D721Med (cell line): ENCODE results near the gene CARD9.

ENCODE experiments used
- DNase-seq: peaks from one replicate; pipeline ENCODE4 v3.0.0; 2011; ENCODE audit warnings: low spot score; ENCODE audit not compliant: insufficient read length
- FAIRE-seq: peaks from 2 replicates; lab custom pipeline; 2011; peaks lifted over from hg19 to GRCh38; lab: Jason Lieb, UNC
- TF ChIP-seq, protein P1 (sequence below): IDR thresholded peaks from 2 replicates; pipeline ENCODE4 v1.5.1; 2012; ENCODE audit warnings: mild to moderate bottlenecking, control low read depth; ENCODE audit not compliant: insufficient read depth; ENCODE audit errors: missing control alignments

The CARD9 gene

GRCh38 chr9:136363106-136363948 lies 10.1 kb downstream of the CARD9 start, which contains the start of gene DNLZ:
Gene DNLZ (minus strand): TSS chr9:136363744. CDS start chr9:136363714, 30 bp downstream.
- DNase-seq (peak; percentile 97), FAIRE-seq (no peak)

DNA sequence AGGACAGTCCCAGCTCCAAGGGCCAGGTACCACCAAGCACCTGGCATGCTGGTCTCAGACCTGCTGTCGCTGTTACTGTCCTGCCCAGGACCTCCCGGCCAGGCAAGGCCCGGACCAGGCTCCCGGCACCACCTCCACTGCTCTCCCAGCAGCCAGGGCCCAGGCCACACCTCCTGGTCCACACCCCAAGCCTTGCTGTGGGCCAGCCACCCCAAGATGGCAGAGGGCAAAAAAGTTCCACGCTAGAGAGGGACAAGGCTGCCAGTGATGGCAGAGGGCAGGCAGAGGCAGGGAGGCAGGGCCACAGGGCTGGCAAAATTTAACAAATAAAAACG lies 11.1 kb downstream of the CARD9 start:
- DNase-seq (no peak), FAIRE-seq (no peak)
- TF ChIP-seq, protein P1, sequence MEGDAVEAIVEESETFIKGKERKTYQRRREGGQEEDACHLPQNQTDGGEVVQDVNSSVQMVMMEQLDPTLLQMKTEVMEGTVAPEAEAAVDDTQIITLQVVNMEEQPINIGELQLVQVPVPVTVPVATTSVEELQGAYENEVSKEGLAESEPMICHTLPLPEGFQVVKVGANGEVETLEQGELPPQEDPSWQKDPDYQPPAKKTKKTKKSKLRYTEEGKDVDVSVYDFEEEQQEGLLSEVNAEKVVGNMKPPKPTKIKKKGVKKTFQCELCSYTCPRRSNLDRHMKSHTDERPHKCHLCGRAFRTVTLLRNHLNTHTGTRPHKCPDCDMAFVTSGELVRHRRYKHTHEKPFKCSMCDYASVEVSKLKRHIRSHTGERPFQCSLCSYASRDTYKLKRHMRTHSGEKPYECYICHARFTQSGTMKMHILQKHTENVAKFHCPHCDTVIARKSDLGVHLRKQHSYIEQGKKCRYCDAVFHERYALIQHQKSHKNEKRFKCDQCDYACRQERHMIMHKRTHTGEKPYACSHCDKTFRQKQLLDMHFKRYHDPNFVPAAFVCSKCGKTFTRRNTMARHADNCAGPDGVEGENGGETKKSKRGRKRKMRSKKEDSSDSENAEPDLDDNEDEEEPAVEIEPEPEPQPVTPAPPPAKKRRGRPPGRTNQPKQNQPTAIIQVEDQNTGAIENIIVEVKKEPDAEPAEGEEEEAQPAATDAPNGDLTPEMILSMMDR: no peak

More at GRCh38 chr9:136363106-136363948, 10.1 kb downstream of the CARD9 start, which contains the start of gene DNLZ:
- TF ChIP-seq, protein P1: peak; percentile 78

- no peak for FAIRE-seq
- TF ChIP-seq, protein P1: no peak
- no peak for DNase-seq
Measured at GRCh38 chr9:136361754-136362449, 11.6 kb downstream of the CARD9 start.

DNA sequence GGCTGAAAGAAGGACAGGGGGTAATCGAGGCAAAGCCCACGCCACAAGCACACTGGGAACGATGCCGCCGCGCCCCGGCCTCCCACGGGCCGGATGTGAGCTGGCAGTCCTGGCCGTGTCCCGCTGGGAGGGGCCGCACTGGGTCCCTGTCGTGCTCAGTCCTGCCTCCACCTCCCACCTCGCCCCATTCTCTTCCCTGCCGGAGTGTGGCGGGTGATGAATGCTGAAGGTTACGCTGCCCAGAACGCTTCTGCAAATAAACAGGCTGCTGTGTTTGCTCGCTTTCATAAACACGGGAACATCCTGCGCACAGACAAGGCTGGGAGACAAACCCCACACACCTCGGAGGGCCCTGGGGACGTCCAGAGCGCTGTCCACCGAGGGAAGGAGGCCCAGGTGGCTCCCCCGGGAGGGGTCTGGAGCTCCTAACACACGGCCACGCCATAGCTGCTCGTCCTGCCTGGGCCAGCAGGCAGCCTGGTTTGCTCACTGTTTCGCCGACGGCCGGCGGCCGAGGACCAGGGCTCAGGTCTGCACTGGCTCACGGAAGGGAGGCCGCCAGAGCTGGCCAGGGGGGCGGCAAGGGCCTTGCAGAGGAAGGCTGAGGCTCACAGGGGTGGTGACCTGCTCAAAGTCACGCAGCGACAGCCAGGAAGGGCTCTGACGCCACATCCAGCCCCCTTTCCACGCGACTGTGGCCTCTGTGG lies 12.3 kb downstream of the CARD9 start:
- DNase-seq (no peak), FAIRE-seq (no peak)
- TF ChIP-seq, protein P1: no peak

- FAIRE-seq: no peak
- no peak for DNase-seq
- TF ChIP-seq, protein P1: no peak
Measured at GRCh38 chr9:136359774-136360718, 13.4 kb downstream of the CARD9 start.

- FAIRE-seq (no peak), DNase-seq (no peak)
- TF ChIP-seq, protein P1: no peak
Measured at GRCh38 chr9:136358888-136359287, 14.6 kb downstream of the CARD9 start.
